OCI-LY1 (cell line): ENCODE measurements around the gene SMIM41.

ENCODE experiments used
- H2AFZ ChIP-seq: fragments of 200-600 bp; sonication (generic), shearing (Covaris generic); 2 replicates; pipeline ENCODE4 v1.6.0; 2014; ENCODE audit warnings: antibody characterized with exemption, mild to moderate bottlenecking, low read length
- H3F3A ChIP-seq: fragments of 200-600 bp; sonication (generic), shearing (Covaris generic); 2 replicates; pipeline ENCODE4 v1.6.0; 2014; ENCODE audit warnings: mild to moderate bottlenecking, antibody characterized with exemption, low read length, moderate library complexity; ENCODE audit not compliant: insufficient read depth
- H3K27ac ChIP-seq: fragments of 200-600 bp; sonication (generic); 2 replicates; pipeline ENCODE4 v1.5.1; 2014; ENCODE audit warnings: low read length, mixed run types, mild to moderate bottlenecking, low read depth; ENCODE audit not compliant: poor library complexity, severe bottlenecking
- H3K27me3 ChIP-seq: fragments of 200-600 bp; sonication (generic); 2 replicates; pipeline ENCODE4 v1.6.0; 2014; ENCODE audit warnings: antibody characterized with exemption, mild to moderate bottlenecking, low read length, moderate library complexity; ENCODE audit not compliant: insufficient read depth
- H3K36me3 ChIP-seq: fragments of 200-600 bp; sonication (generic); 2 replicates; pipeline ENCODE4 v1.6.1; 2014; ENCODE audit warnings: mild to moderate bottlenecking, antibody characterized with exemption, low read length, moderate library complexity, mixed read lengths; ENCODE audit not compliant: insufficient read depth
- H3K4me1 ChIP-seq: fragments of 200-600 bp; sonication (generic); 2 replicates; pipeline ENCODE4 v1.5.1; 2014; ENCODE audit warnings: mild to moderate bottlenecking, low read length, moderate library complexity; ENCODE audit not compliant: insufficient read depth, severe bottlenecking
- H3K4me2 ChIP-seq: fragments of 200-600 bp; sonication (generic), shearing (Covaris generic); 2 replicates; pipeline ENCODE4 v1.6.1; 2014; ENCODE audit warnings: low read length
- H3K4me3 ChIP-seq: fragments of 200-600 bp; sonication (generic); 2 replicates; pipeline ENCODE4 v1.5.1; 2014; ENCODE audit warnings: low read length, low read depth, mild to moderate bottlenecking, mixed read lengths; ENCODE audit not compliant: poor library complexity, severe bottlenecking
- H3K79me2 ChIP-seq: fragments of 200-600 bp; shearing (Covaris generic); 2 replicates; pipeline ENCODE4 v1.6.1; 2016; ENCODE audit warnings: mixed run types, low read length, mixed read lengths; ENCODE audit not compliant: insufficient read depth
- H3K9ac ChIP-seq: fragments of 200-600 bp; sonication (generic), shearing (Covaris generic); 2 replicates; pipeline ENCODE4 v1.6.1; 2014; ENCODE audit warnings: mild to moderate bottlenecking, low read length, mixed read lengths
- H3K9me2 ChIP-seq: fragments of 200-600 bp; sonication (generic), shearing (Covaris generic); 2 replicates; pipeline ENCODE4 v1.6.1; 2014; ENCODE audit warnings: low read depth, mild to moderate bottlenecking, low read length, mixed read lengths
- H3K9me3 ChIP-seq: fragments of 200-600 bp; shearing (Covaris generic); 2 replicates; pipeline ENCODE4 v1.6.1; 2014; ENCODE audit warnings: low read length, mixed read lengths
- H4K20me1 ChIP-seq: fragments of 200-600 bp; sonication (generic), shearing (Covaris generic); 2 replicates; pipeline ENCODE4 v1.6.0; 2016; ENCODE audit warnings: mild to moderate bottlenecking, low read length; ENCODE audit not compliant: insufficient read depth
- CTCF ChIP-seq: fragments of 200-600 bp; sonication (generic), shearing (Covaris generic); IDR thresholded peaks from 2 replicates; pipeline ENCODE4 v1.5.1; 2017; ENCODE audit warnings: mild to moderate bottlenecking, antibody characterized with exemption, low read length, moderate library complexity, mixed read lengths
- EZH2 ChIP-seq: fragments of 200-600 bp; sonication (generic), shearing (Covaris generic); IDR thresholded peaks from 2 replicates; pipeline ENCODE4 v1.8.0; 2017; ENCODE audit warnings: borderline replicate concordance, mixed run types, mild to moderate bottlenecking, antibody characterized with exemption, low read length, moderate library complexity, mixed read lengths

The SMIM41 gene

GRCh38 chr12:52033446-52034140 lies 45.9 kb upstream of the SMIM41 start:
- H3K4me2 ChIP-seq: peak overlapping the region; percentile 86
- H3K4me3 ChIP-seq: peak overlapping the region; percentile 62
- no peaks in the 10 kb centered on the region for H3K9me3 ChIP-seq
- no peak overlapping the region for H2AFZ ChIP-seq
- H3K9me2 ChIP-seq: no peaks in the 10 kb centered on the region
- H3K27me3 ChIP-seq: peaks cover 11% of the 10 kb centered on the region; the same call in 1 of the 2 replicates
- TF ChIP-seq CTCF (no peak), EZH2 (no peak)
- no peaks in the 10 kb centered on the region for H3K79me2 ChIP-seq
- no peaks in the 10 kb centered on the region for H3K36me3 ChIP-seq
- H3F3A ChIP-seq: peaks cover 4% of the 10 kb centered on the region; the same call in 1 of the 2 replicates
- H4K20me1 ChIP-seq: no peaks in the 10 kb centered on the region
- peak overlapping the region; percentile 57 for H3K9ac ChIP-seq
- H3K4me1 ChIP-seq: peaks cover 21% of the 10 kb centered on the region
- H3K27ac ChIP-seq: no peak overlapping the region

- Histone ChIP-seq H3K79me2 (no peaks in the 10 kb centered on the region), H3K36me3 (no peaks in the 10 kb centered on the region), H3K9me3 (no peaks in the 10 kb centered on the region), H2AFZ (no peak overlapping the region), H4K20me1 (no peaks in the 10 kb centered on the region), H3K4me1 (peaks cover 21% of the 10 kb centered on the region), H3K9me2 (no peaks in the 10 kb centered on the region), H3K27ac (no peak overlapping the region), H3K9ac (no peak overlapping the region), H3K4me3 (no peak overlapping the region), H3K27me3 (peaks cover 6% of the 10 kb centered on the region; the same call in 1 of the 2 replicates), H3K4me2 (no peak overlapping the region), H3F3A (peaks cover 4% of the 10 kb centered on the region; the same call in 1 of the 2 replicates)
- TF ChIP-seq EZH2 (no peak), CTCF (no peak)
These were observed 44.3 kb upstream of the SMIM41 start for GRCh38 chr12:52035190-52035589.

GRCh38 chr12:52035926-52036325 lies 43.6 kb upstream of the SMIM41 start:
- H3K27ac ChIP-seq: no peak overlapping the region
- peaks cover 21% of the 10 kb centered on the region for H3K4me1 ChIP-seq
- no peaks in the 10 kb centered on the region for H3K79me2 ChIP-seq
- H3K4me2 ChIP-seq: no peak overlapping the region
- peaks cover 6% of the 10 kb centered on the region; the same call in 1 of the 2 replicates for H3K27me3 ChIP-seq
- H3K4me3 ChIP-seq: no peak overlapping the region
- H3K9me3 ChIP-seq: no peaks in the 10 kb centered on the region
- no peaks in the 10 kb centered on the region for H4K20me1 ChIP-seq
- H2AFZ ChIP-seq: no peak overlapping the region
- TF ChIP-seq CTCF: no peak
- TF ChIP-seq EZH2: no peak
- no peaks in the 10 kb centered on the region for H3K36me3 ChIP-seq
- no peaks in the 10 kb centered on the region for H3K9me2 ChIP-seq
- H3F3A ChIP-seq: peaks cover 4% of the 10 kb centered on the region; the same call in 1 of the 2 replicates
- H3K9ac ChIP-seq: no peak overlapping the region
